Measurements from ENCODE around the gene PLBD1. TPM values are rescaled to one million over a fixed set of nuclear protein-coding genes. Genes with fewer than 3 reads are reported as not detected.

PLBD1 gene
- polyA plus RNA-seq, 1 of the 3 experiments (the other 2 are of a cell fraction): 0.10 TPM

DNA sequence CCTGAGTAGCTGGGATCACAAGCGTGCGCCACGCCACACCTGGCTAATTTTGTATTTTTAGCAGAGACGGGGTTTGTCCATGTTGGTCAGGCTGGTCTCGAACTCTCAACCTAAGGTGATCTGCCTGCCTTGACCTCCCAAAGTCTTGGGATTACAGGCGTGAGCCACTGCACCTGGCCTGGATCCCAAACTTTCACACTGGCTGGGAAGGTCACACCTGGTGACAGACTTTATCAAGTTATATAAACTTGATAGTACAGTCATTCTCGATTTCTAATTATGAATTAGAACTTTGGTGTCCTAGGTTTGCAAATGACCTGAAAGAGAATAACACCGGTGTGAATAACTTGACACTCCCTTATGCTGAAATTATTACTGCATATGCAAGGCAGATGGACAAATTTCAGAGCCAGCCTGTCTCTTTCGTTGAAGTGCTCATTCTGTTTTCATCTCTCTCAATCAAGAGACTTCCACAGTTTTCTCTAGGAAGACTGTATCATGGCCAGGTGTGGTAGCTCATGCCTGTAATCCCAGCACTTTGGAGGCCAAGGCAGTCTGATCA, 5.9 kb downstream of the PLBD1 start:
- Histone ChIP-seq H3K36me3 (replicated peaks in 1 of 2; ENCODE audit: control insufficient read depth in 1 of 2, insufficient read depth in 2 of 2, low read length in 1 of 2) (no peaks in the 10 kb centered on the region), H3K27me3 (ENCODE audit: insufficient read depth) (no peaks in the 10 kb centered on the region), H3K9me3 (no peaks in the 10 kb centered on the region), H3K4me1 (ENCODE audit: control insufficient read depth in 1 of 2, insufficient read depth in 2 of 2, low read depth in 1 of 2, low read length in 1 of 2) (no peaks in the 10 kb centered on the region; a peak in 1 of 4 replicates), H3K9ac (no peak overlapping the region), H2AFZ (ENCODE audit: low read depth) (no peak overlapping the region), H3K27ac (ENCODE audit: low read depth in 2 of 2, low read length in 1 of 2) (no peak overlapping the region), H3K9me2 (no peaks in the 10 kb centered on the region), H3F3A (replicated peaks; ENCODE audit: insufficient read depth) (no peaks in the 10 kb centered on the region), H3K79me2 (ENCODE audit: insufficient read depth) (no peaks in the 10 kb centered on the region), H3K4me2 (no peak overlapping the region), H3K4me3 (ENCODE audit: low read depth in 2 of 2, low read length in 1 of 2) (no peak overlapping the region), H4K20me1 (ENCODE audit: insufficient read depth) (no peaks in the 10 kb centered on the region)
- ChIA-PET CTCF (no interaction called here), POLR2A (no interaction called here)
- WGBS (ENCODE audit: low lambda C conversion rate): 67% methylated on average over 8 of the region's 9 CpGs
- TF ChIP-seq CTCF (IDR thresholded peaks at IDR 0.05): no peak
- TF ChIP-seq EZH2phosphoT487 (IDR thresholded peaks at IDR 0.05; ENCODE audit: borderline replicate concordance, low read depth): no peak
- TF ChIP-seq, protein P1, sequence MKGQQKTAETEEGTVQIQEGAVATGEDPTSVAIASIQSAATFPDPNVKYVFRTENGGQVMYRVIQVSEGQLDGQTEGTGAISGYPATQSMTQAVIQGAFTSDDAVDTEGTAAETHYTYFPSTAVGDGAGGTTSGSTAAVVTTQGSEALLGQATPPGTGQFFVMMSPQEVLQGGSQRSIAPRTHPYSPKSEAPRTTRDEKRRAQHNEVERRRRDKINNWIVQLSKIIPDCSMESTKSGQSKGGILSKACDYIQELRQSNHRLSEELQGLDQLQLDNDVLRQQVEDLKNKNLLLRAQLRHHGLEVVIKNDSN (IDR thresholded peaks at IDR 0.05; ENCODE audit: borderline replicate concordance, low read depth): no peak
- no peak for TF ChIP-seq JUND (IDR thresholded peaks at IDR 0.05)
- DNase-seq: no peak

DNA sequence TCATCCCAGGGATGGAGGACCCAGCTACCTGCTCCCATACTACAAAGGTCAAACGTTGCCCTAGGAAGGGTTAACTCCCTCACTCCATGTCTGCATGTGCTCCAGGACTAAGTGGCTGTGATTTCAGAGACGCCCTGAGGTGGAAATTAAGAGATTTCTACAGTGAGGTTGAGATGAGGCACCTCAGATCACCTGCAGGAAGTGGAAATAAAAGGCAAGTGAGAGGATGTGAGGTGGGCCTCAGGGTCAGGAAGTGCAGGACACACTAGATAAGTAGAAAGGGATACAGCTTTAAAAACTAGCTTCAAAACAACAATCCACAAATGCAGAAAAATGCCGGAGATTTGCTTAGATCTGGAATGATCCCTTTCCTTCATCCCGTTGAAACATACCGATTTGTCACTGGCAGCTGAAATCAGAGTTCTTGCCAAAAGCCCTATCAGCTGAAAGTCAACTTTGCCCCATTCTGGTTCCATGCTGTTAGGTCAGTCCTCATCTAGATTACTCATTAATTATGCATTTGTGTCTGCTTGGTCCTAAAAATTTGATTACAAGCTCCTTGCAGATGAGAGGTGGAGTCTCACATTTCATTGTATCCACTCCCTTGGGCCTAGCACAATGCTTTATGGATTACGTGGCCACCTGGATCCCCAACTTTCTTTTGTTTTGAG, 6.6 kb downstream of the PLBD1 start:
- no peaks in the 10 kb centered on the region for H3F3A ChIP-seq (replicated peaks; ENCODE audit: insufficient read depth)
- no peak overlapping the region for H3K4me2 ChIP-seq
- CTCF ChIA-PET: interaction anchor here (1.4 kb wide), 1 partner anchor 10 kb away, joined by 4 read pairs; no protein-coding TSS in a partner anchor
- H3K27me3 ChIP-seq (ENCODE audit: insufficient read depth): no peaks in the 10 kb centered on the region
- no peak overlapping the region for H3K9ac ChIP-seq
- H3K79me2 ChIP-seq (ENCODE audit: insufficient read depth): no peaks in the 10 kb centered on the region
- H3K4me1 ChIP-seq (ENCODE audit: control insufficient read depth in 1 of 2, insufficient read depth in 2 of 2, low read depth in 1 of 2, low read length in 1 of 2): no peaks in the 10 kb centered on the region; a peak in 1 of 4 replicates
- WGBS (ENCODE audit: low lambda C conversion rate): 41% methylated on average over 6 of the region's 6 CpGs
- no peaks in the 10 kb centered on the region for H3K9me2 ChIP-seq
- no peaks in the 10 kb centered on the region for H4K20me1 ChIP-seq (ENCODE audit: insufficient read depth)
- H3K27ac ChIP-seq (ENCODE audit: low read depth in 2 of 2, low read length in 1 of 2): no peak overlapping the region
- no peak overlapping the region for H2AFZ ChIP-seq (ENCODE audit: low read depth)
- DNase-seq: no peak
- no peaks in the 10 kb centered on the region for H3K36me3 ChIP-seq (replicated peaks in 1 of 2; ENCODE audit: control insufficient read depth in 1 of 2, insufficient read depth in 2 of 2, low read length in 1 of 2)
- no peaks in the 10 kb centered on the region for H3K9me3 ChIP-seq
- POLR2A ChIA-PET: no interaction called here
- no peak overlapping the region for H3K4me3 ChIP-seq (ENCODE audit: low read depth in 2 of 2, low read length in 1 of 2)
- TF ChIP-seq GABPA (IDR thresholded peaks at IDR 0.05; ENCODE audit: low read depth) (no peak), TCF12 (IDR thresholded peaks at IDR 0.05) (no peak), CTCF (IDR thresholded peaks at IDR 0.05) (no peak), ELF1 (IDR thresholded peaks at IDR 0.05) (no peak), RXRA (IDR thresholded peaks at IDR 0.05; ENCODE audit: borderline replicate concordance, low read depth) (no peak), FOXJ3 (CRISPR knock-in tag; IDR thresholded peaks at IDR 0.05) (no peak), EP300 (IDR thresholded peaks at IDR 0.05; ENCODE audit: borderline replicate concordance in 1 of 2, low read depth in 1 of 2, low read length in 1 of 2) (no peak), SMC3 (IDR thresholded peaks at IDR 0.05; ENCODE audit: low read depth, low read length) (no peak), MEF2A (IDR thresholded peaks at IDR 0.05; ENCODE audit: borderline replicate concordance, low read depth) (no peak), REST (IDR thresholded peaks at IDR 0.05; ENCODE audit: low read depth, low read length) (no peak), RAD21 (IDR thresholded peaks at IDR 0.05; ENCODE audit: low read length) (no peak)
- TF ChIP-seq, protein P2, sequence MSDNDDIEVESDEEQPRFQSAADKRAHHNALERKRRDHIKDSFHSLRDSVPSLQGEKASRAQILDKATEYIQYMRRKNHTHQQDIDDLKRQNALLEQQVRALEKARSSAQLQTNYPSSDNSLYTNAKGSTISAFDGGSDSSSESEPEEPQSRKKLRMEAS (IDR thresholded peaks at IDR 0.05; ENCODE audit: low read depth): no peak
- TF ChIP-seq, protein P3, sequence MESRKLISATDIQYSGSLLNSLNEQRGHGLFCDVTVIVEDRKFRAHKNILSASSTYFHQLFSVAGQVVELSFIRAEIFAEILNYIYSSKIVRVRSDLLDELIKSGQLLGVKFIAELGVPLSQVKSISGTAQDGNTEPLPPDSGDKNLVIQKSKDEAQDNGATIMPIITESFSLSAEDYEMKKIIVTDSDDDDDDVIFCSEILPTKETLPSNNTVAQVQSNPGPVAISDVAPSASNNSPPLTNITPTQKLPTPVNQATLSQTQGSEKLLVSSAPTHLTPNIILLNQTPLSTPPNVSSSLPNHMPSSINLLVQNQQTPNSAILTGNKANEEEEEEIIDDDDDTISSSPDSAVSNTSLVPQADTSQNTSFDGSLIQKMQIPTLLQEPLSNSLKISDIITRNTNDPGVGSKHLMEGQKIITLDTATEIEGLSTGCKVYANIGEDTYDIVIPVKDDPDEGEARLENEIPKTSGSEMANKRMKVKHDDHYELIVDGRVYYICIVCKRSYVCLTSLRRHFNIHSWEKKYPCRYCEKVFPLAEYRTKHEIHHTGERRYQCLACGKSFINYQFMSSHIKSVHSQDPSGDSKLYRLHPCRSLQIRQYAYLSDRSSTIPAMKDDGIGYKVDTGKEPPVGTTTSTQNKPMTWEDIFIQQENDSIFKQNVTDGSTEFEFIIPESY (IDR thresholded peaks at IDR 0.05; ENCODE audit: borderline replicate concordance, low read depth): no peak

Measured in SK-N-SH (cell line).